ENCODE data around the gene C1QTNF3. TPM values are rescaled to one million over a fixed set of nuclear protein-coding genes. Genes with fewer than 3 reads are reported as not detected.

C1QTNF3 gene
- total RNA-seq, 2 experiments from 2014 or later: 3.6 to 7.5 TPM

DNA sequence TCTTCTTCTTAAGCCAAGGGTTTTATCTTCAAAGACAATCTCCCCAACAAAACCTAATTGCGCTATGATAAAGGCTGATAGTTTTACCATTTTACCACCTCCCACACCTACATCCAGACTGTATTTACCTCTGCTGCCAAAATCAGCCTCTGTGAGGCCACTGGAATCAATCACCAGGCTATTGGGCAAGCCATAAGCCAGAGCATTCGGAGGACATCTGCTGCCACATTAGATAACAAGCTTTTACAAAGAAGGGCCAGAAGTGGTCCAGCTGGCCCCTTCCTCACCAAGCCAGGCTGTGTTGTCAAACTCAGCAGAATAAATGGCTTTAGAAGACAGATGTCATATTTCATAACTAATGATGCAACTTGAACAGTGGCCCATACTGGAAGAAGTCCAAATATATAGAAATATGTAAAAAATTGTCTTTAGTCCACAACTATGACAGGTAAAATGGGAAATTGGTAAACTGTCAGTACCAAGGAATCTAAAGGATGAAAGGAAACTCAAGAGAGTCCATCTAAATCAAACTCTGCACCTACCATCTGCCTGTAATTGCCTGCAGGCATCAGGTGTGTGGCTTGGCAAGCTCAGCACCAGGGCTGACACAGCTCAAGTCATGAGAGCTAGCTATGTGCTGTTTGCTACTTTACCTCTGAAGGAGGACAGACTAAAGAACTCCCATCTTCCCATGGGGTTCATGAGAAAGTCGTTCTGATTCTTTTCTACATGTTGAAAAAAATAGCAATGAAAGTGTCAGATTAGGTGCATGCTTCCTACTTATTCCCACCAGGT is 74.6 kb downstream of the C1QTNF3 start:
- DNase-seq (ENCODE audit: low spot score): no peak
- ChIA-PET CTCF (ENCODE audit: unreplicated experiment) (no interaction called here), POLR2A (interaction anchor here (0.6 to 0.7 kb wide), 2 partner anchors 96 to 458 kb away, joined by 3 read pairs; no protein-coding TSS in a partner anchor)
- Histone ChIP-seq H3K4me1 (ENCODE audit: insufficient read depth, low read length, poor library complexity, severe bottlenecking) (no peaks in the 10 kb centered on the region), H3K4me3 (ENCODE audit: low read depth, low read length, poor library complexity, severe bottlenecking) (no peak overlapping the region), H2AFZ (ENCODE audit: low read length) (no peak overlapping the region), H3K4me2 (ENCODE audit: low read length) (no peak overlapping the region), H4K20me1 (ENCODE audit: insufficient read depth, low read length) (no peaks in the 10 kb centered on the region), H3K9me3 (ENCODE audit: low read length) (no peaks in the 10 kb centered on the region), H3K27ac (ENCODE audit: low read depth, low read length, poor library complexity, severe bottlenecking) (no peak overlapping the region), H3K9me2 (ENCODE audit: insufficient read depth, low read length) (no peaks in the 10 kb centered on the region), H3K36me3 (ENCODE audit: insufficient read depth, low read length) (no peaks in the 10 kb centered on the region), H3K79me2 (ENCODE audit: insufficient read depth, low read depth, low read length) (no peaks in the 10 kb centered on the region)
- intact Hi-C loops (cut with micrococcal nuclease; ENCODE audit: unreplicated experiment): no loop called here
- TF ChIP-seq, protein P1, sequence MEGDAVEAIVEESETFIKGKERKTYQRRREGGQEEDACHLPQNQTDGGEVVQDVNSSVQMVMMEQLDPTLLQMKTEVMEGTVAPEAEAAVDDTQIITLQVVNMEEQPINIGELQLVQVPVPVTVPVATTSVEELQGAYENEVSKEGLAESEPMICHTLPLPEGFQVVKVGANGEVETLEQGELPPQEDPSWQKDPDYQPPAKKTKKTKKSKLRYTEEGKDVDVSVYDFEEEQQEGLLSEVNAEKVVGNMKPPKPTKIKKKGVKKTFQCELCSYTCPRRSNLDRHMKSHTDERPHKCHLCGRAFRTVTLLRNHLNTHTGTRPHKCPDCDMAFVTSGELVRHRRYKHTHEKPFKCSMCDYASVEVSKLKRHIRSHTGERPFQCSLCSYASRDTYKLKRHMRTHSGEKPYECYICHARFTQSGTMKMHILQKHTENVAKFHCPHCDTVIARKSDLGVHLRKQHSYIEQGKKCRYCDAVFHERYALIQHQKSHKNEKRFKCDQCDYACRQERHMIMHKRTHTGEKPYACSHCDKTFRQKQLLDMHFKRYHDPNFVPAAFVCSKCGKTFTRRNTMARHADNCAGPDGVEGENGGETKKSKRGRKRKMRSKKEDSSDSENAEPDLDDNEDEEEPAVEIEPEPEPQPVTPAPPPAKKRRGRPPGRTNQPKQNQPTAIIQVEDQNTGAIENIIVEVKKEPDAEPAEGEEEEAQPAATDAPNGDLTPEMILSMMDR (conservative IDR thresholded peaks at IDR 0.05; ENCODE audit: low read length): no peak
- TF ChIP-seq EZH2phosphoT487 (IDR thresholded peaks at IDR 0.05; ENCODE audit: borderline replicate concordance, low read depth, low read length): no peak
- BruUV-seq (replicated peaks): no TSS peak

Small RNA genes within 50 kb of the gene (small RNA-seq; reads per million reads assigned to genes)
- gene AC139783.1: not detected

Other genes starting within 250 kb of the C1QTNF3 start
- gene ADAMTS12, start 151.2 kb downstream of the C1QTNF3 start, total RNA-seq (2014; rRNA removed; shearing (Covaris generic)): not detected in 2 replicates
- not detected in 2 replicates for gene ADAMTS12, start 151.2 kb downstream of the C1QTNF3 start, total RNA-seq (2022)
- not detected in 2 replicates for gene RXFP3, start 106.8 kb downstream of the C1QTNF3 start, total RNA-seq (2014; rRNA removed; shearing (Covaris generic))
- not detected in 2 replicates for gene RXFP3, start 106.8 kb downstream of the C1QTNF3 start, total RNA-seq (2022)
- not detected in 2 replicates for gene SLC45A2, start 58.5 kb downstream of the C1QTNF3 start, total RNA-seq (2014; rRNA removed; shearing (Covaris generic))
- not detected in 2 replicates for gene SLC45A2, start 58.5 kb downstream of the C1QTNF3 start, total RNA-seq (2022)
- gene AMACR, start 35.2 kb downstream of the C1QTNF3 start, total RNA-seq (2014; rRNA removed; shearing (Covaris generic)): 4.1 and 4.5 TPM in 2 replicates
- gene AMACR, start 35.2 kb downstream of the C1QTNF3 start, total RNA-seq (2022): 4.3 and 5.0 TPM in 2 replicates

Measured in OCI-LY7 (cell line).